Measurements from ENCODE around the gene MCRS1. TPM values are rescaled to one million over a fixed set of nuclear protein-coding genes. Genes with fewer than 3 reads are reported as not detected.

MCRS1 gene
- total RNA-seq, 1 experiment from 2014 or later, result 62.6 TPM

GRCh38 chr12:49582850-49583249, 14.9 kb upstream of the MCRS1 start:
- no peak for DNase-seq (ENCODE audit: low read depth)

DNA sequence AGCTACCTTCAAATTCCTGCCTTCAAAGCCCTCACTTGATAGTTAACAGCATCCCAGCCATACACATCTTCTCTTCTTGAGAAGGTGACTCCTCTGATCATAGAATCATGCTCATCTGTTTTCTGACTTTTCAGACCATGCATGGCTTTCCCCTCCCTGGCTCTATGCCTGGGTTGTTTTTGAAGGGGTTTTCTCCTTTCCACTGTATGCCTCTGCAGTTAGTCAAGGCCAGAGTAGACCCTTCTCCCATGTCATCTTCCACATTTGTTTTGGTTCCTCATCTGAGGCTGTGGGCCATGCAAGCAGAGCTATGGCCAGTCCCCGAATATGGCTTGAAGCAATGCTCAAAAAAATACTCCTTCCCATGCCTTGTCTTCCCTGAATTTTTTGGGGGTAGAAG, 14.3 kb upstream of the MCRS1 start:
- DNase-seq (ENCODE audit: low read depth), result no peak

DNA sequence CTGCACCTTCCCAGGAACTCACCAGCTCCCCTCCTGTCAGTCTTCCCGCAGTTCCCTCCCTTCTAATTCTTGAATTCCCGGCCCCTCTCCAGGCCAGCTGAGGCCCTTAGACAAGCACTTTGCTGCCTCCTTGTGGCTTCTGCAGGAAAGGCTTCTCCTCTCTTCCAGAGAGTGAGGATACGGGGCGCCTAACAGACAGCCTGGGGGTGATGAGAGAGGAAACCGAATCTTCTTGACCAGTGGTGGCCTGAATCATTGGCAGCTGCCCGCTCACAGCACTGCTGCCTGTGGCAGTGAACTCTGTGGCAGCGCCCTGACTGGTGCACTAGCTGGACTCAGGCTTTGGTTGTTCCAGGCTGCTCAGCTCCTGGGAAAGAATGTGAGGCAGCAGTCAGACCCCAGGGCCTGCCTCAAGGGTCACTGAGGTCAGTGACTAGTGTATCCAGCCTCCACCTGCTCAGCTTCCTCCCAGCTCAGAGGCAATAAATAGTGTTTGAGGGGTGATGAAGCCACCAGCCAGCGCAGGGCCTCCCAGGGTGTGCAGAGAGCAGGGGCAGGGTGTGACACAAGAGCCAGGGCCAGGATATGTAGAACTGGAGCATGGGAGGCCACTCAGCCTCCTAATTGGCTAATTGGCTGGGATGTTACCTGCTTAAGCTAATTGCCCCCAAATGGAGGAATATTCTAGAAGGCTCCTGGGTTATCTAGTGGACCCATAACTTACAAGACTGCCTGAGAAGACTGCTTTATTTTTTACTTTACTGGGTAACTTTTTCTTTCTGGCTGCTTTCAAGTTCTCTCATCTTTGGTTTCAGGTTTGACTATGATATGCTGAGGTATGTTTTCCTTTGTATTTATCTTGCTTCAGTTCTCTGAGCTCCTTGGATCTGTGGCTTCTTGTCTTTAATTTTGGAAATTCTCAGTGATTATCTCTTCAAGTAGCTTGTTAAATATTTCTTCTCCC, 12.9 kb upstream of the MCRS1 start:
- DNase-seq (ENCODE audit: low read depth), result peak; percentile 96

GRCh38 chr12:49578471-49579112, 10.7 kb upstream of the MCRS1 start:
- DNase-seq (ENCODE audit: low read depth), result no peak

DNA sequence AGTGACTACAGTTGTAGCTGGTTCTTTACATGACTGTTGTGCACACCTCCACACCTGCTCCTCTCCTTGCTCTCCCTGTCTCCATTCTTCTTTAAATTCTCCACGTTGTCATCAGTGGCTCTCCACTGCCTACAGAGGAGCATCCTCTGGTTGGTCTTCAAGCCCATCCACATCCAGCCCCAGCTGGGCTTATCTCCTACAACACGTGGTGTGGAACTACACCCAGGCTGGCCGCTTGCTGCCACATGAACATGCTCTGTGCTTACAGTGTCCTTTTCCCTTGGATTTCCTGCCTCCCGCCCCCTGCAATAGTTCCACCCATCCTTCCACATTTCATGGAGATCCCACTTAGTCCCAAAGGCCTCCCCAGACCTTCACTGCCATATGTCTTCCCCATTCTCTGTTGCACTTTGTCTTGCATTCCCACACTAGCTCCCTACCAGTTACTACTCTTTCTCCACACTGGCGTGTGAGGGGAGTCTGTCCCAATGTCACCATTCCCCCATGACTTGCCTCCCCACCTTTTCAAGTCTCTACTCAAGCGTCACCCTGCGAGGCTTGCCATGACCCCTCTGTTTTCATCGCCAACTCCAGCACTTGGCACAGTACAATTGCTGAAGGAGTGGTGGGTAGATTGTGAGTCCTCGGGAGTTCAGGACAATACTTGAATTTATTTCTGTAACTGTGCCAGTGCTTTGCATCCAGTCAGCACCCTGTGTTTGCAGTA, 9.8 kb upstream of the MCRS1 start:
- DNase-seq (ENCODE audit: low read depth), result no peak

- DNase-seq (ENCODE audit: low read depth), result peak; percentile 24
These were observed 660 bp upstream of the MCRS1 start for GRCh38 chr12:49568442-49569162.

DNA sequence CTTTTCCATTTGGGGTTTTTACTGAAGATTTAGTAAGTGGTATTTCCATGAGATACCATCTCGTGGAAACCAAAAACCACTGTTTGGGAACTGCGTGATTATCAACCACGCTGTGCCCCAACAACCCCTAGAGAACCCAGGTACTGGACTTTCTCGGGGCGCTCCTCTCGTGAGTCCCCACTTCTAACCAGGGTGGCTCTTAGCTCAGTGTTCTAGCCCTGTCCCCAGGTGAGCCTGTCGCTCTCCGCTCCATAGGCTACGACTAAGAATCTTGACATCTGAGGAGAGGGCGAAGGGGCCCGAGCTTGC, 686 bp downstream of the MCRS1 start:
- no peak for DNase-seq (ENCODE audit: low read depth)

- no peak for DNase-seq (ENCODE audit: low read depth)
These were observed 1.6 kb downstream of the MCRS1 start for GRCh38 chr12:49566361-49566760.

GRCh38 chr12:49565406-49566265, 2.3 kb downstream of the MCRS1 start:
- no peak for DNase-seq (ENCODE audit: low read depth)

- no peak for DNase-seq (ENCODE audit: low read depth)
These were observed 3.1 kb downstream of the MCRS1 start for GRCh38 chr12:49564686-49565405.

- DNase-seq (ENCODE audit: low read depth), result no peak
These were observed 3.8 kb downstream of the MCRS1 start for GRCh38 chr12:49563951-49564685.

DNA sequence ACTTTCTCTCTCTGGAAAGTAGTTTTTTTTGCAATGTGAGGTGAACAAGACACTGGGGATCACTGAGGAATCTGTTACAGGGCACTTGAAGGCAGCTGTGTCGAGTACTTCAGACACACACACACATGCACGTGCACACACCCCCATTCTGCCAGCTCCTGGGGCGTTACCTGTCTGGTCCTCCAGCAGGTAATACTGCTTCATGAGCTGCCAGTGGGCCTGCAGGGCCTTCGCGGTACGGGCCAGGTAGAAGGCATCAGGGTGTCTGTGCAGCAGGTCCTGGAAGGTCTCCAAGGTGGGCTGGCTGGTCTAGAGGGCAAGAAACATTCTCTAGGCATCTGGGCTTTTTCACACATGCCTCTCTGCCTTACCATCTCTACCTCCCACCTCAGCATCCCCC, 5.1 kb downstream of the MCRS1 start:
- DNase-seq (ENCODE audit: low read depth), result no peak

DNA sequence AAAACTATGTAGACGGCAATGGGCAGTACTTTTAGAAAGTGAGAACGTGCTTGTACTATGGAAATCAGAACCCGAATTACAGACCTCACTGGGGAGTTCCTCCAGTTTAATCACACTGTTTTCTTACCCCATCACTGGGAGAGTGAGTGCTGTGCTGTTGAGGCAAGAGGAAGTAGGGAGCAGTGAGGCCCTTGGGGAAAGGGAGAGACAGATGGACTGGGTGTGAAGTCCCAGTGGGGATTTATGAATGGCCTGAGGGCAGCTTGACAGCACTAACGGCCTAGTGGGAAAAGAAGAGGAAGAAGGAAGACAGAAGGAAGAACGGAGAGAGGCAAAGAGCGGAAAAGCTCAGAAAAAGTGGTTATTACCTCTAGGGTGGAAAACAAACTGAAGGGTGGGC, 5.7 kb downstream of the MCRS1 start:
- DNase-seq (ENCODE audit: low read depth), result no peak

- no peak for DNase-seq (ENCODE audit: low read depth)
These were observed 7.2 kb downstream of the MCRS1 start for GRCh38 chr12:49560695-49561094.

- no peak for DNase-seq (ENCODE audit: low read depth)
These were observed 8.8 kb downstream of the MCRS1 start for GRCh38 chr12:49559011-49559675.

DNA sequence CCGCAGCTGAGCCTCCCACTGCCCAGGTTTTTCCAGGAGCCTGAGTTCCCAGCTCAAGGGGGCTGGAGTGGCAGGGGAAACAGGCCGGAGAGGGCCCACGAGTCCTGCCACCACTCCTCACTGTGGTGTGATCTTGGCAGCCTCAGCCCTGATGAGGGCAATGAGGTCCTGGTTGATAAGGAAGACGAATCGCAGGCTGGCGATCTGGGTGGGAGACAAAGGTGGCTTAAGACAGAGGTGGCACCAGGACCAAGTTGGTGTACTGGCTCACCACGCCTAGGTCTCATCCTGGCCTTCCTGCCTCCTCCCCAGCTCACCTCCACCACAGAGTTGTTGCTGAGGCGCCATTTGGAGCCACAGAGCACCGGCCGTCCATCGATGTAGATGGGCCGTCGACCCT, 9.4 kb downstream of the MCRS1 start:
- DNase-seq (ENCODE audit: low read depth), result no peak

GRCh38 chr12:49557917-49558215, 10.1 kb downstream of the MCRS1 start:
- DNase-seq (ENCODE audit: low read depth), result no peak

DNA sequence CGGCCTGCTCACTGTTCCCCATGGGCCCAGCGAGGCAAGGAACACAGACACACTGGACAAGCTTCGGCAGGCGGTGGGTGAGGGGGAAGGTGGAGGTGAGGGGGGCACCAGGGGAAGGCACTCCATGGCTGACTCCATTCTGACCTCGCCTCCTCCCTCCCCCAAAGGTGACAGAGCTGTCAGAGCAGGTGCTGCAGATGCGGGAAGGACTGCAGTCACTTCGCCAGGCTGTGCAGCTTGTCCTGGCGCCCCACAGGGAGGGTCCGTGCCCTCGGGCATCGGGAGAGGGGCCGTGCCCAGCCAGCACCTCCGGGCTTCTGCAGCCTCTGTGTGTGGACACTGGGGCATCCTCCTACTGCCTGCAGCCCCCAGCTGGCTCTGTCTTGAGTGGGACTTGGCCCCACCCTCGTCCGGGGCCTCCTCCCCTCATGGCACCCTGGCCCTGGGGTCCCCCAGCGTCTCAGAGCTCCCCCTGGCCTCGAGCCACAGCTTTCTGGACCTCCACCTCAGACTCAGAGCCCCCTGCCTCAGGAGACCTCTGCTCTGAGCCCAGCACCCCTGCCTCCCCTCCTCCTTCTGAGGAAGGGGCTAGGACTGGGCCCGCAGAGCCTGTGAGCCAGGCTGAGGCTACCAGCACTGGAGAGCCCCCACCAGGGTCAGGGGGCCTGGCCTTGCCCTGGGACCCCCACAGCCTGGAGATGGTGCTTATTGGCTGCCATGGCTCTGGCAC, 10.6 kb downstream of the MCRS1 start:
- no peak for DNase-seq (ENCODE audit: low read depth)

Measured in LHCN-M2 (cell line).